K562 (cell line): ENCODE data around the gene COL25A1. TPM values are rescaled to one million over a fixed set of nuclear protein-coding genes. Genes with fewer than 3 reads are reported as not detected.

Experiments
- ATAC-seq: fragments of 200-7000 bp; cut with Tn5 transposase; 3 replicates; pipeline ENCODE4 v1.9.1; 2020; ENCODE audit warnings: moderate library complexity
- BruUV-seq: library from RNA; stranded (reverse); fragments of 400-500 nt; replicated peaks from 2 replicates; lab custom pipeline; 2021; lab: Mats Ljungman, UMichigan
- CTCF ChIA-PET: fragments of 300-600 bp; formaldehyde crosslinking; extraction: SDS; loops from one replicate; lab custom pipeline; 2021; ENCODE audit warnings: low intra/inter-chr PET ratio; lab: Yijun Ruan, JAX
- POLR2A ChIA-PET: fragments of 300-600, 350-650 bp; sonication (Branson Sonifier 250); formaldehyde crosslinking; extraction: SDS; loops from one replicate; lab custom pipeline; 2021; ENCODE audit warnings: antibody characterized with exemption, inconsistent platforms; lab: Yijun Ruan, JAX
- DNase-seq, 4 experiments: peaks; one replicate each; pipeline versions ENCODE4 v3.0.0 to v3.0.0-alpha.2; 2011 to 2018; ENCODE audit warnings: low spot score in 3 of 4, mixed read lengths in 3 of 4; ENCODE audit errors: extremely low read depth in 1 of 4
- FAIRE-seq: peaks from 2 replicates; lab custom pipeline; 2011; peaks lifted over from hg19 to GRCh38; lab: Jason Lieb, UNC
- H2AFZ ChIP-seq: 2 replicates; pipeline ENCODE4 v1.6.0; 2011; ENCODE audit warnings: low read depth, low read length, control low read depth, inconsistent platforms
- H3K27ac ChIP-seq: fragments of 200-600 bp; 3 replicates; pipeline ENCODE4 v1.8.0; 2011; ENCODE audit warnings: low read depth, mild to moderate bottlenecking, control low read depth, inconsistent platforms, low read length, moderate library complexity, mixed read lengths; ENCODE audit errors: extremely low read depth
- H3K27me3 ChIP-seq, 2 experiments: fragments of 300-600 bp in 1 of 2; 2 replicates in 1 of 2; 3 replicates in 1 of 2; pipeline versions ENCODE4 v1.6.0 to v1.8.0; 2011; ENCODE audit warnings: inconsistent platforms in 2 of 2, low read length in 2 of 2, mild to moderate bottlenecking in 1 of 2, mixed read lengths in 1 of 2, moderate library complexity in 1 of 2; ENCODE audit not compliant: control insufficient read depth in 2 of 2, insufficient read depth in 2 of 2
- H3K36me3 ChIP-seq: fragments of 300-600 bp; 3 replicates; pipeline ENCODE4 v1.8.0; 2011; ENCODE audit warnings: mild to moderate bottlenecking, low read length, inconsistent platforms; ENCODE audit not compliant: control insufficient read depth, insufficient read depth
- H3K4me1 ChIP-seq, 2 experiments: fragments of 200-600 bp in 1 of 2; replicated peaks in 1 of 2; 2 replicates in 1 of 2; 3 replicates in 1 of 2; pipeline versions ENCODE4 v1.5.1 to v1.8.0; 2011; ENCODE audit warnings: inconsistent platforms in 2 of 2, low read length in 2 of 2, mild to moderate bottlenecking in 1 of 2, mixed read lengths in 1 of 2, moderate library complexity in 1 of 2; ENCODE audit not compliant: control insufficient read depth in 2 of 2, insufficient read depth in 2 of 2
- H3K4me2 ChIP-seq: 2 replicates; pipeline ENCODE4 v1.6.1; 2011; ENCODE audit warnings: low read length, control low read depth, inconsistent platforms, mixed read lengths; ENCODE audit not compliant: insufficient read depth
- H3K4me3 ChIP-seq: fragments of 200-600 bp; sonication (generic), shearing (Covaris generic); 2 replicates; pipeline ENCODE4 v1.5.1; 2016; ENCODE audit warnings: control low read depth, inconsistent platforms
- H3K79me2 ChIP-seq: fragments of 200-600 bp; 3 replicates; pipeline ENCODE4 v1.8.0; 2011; ENCODE audit warnings: low read length, inconsistent platforms; ENCODE audit not compliant: control insufficient read depth, insufficient read depth
- H3K9ac ChIP-seq, 2 experiments: 2 replicates each; pipeline versions ENCODE4 v1.6.0 to v1.6.1; 2011; ENCODE audit warnings: low read depth in 2 of 2, low read length in 2 of 2, control low read depth in 1 of 2, inconsistent platforms in 1 of 2, mild to moderate bottlenecking in 1 of 2, mixed read lengths in 1 of 2; ENCODE audit not compliant: insufficient read depth in 1 of 2
- H3K9me1 ChIP-seq: one replicate; pipeline ENCODE4 v1.6.0; 2011; ENCODE audit warnings: inconsistent platforms, mild to moderate bottlenecking, low read length, moderate library complexity; ENCODE audit not compliant: control insufficient read depth, insufficient read depth
- H3K9me3 ChIP-seq: replicated peaks from 2 replicates; pipeline ENCODE4 v1.5.1; 2011; ENCODE audit warnings: low read depth, low read length, inconsistent platforms; ENCODE audit not compliant: control insufficient read depth, insufficient read depth
- H4K20me1 ChIP-seq: replicated peaks from 2 replicates; pipeline ENCODE4 v1.6.1; 2011; ENCODE audit warnings: low read length, inconsistent platforms, mixed read lengths; ENCODE audit not compliant: control insufficient read depth, insufficient read depth
- C11orf30 ChIP-seq: fragments of 450-650 bp; IDR thresholded peaks from 2 replicates; pipeline ENCODE4 v1.6.1; 2016; ENCODE audit warnings: low read depth, mild to moderate bottlenecking
- CBFB ChIP-seq: sonication (generic); formaldehyde crosslinking; IDR thresholded peaks from 2 replicates; pipeline ENCODE4 v1.4.0; 2020; ENCODE audit warnings: mild to moderate bottlenecking, missing genetic modification reagents
- CSDE1 ChIP-seq, 2 experiments: fragments of 450-650 bp; IDR thresholded peaks; 2 replicates each; pipeline ENCODE4 v1.6.1; 2016; ENCODE audit warnings: mild to moderate bottlenecking in 1 of 2
- KAT7 ChIP-seq: sonication (generic); formaldehyde crosslinking; IDR thresholded peaks from 2 replicates; pipeline ENCODE4 v1.8.0; 2022; ENCODE audit warnings: missing genetic modification reagents, mild to moderate bottlenecking, borderline replicate concordance
- MAFF ChIP-seq: IDR thresholded peaks from 2 replicates; pipeline ENCODE4 v1.6.1; 2012; ENCODE audit warnings: low read length, improper control_type of control experiment
- MAFG ChIP-seq: fragments of 450-650 bp; conservative IDR thresholded peaks from 2 replicates; pipeline ENCODE4 v1.6.1; 2016; ENCODE audit warnings: missing genetic modification characterization, missing compliant biosample characterization
- MECOM ChIP-seq: fragments of 250-450 bp; sonication (Bioruptor Pico); IDR thresholded peaks from 2 replicates; pipeline ENCODE4 v1.8.0; 2022; ENCODE audit warnings: inconsistent platforms
- NFIX ChIP-seq: fragments of 250-450 bp; sonication (Bioruptor Pico); IDR thresholded peaks from 2 replicates; pipeline ENCODE4 v1.4.0; 2020; ENCODE audit warnings: low read depth, mild to moderate bottlenecking, moderate library complexity
- PHF21A ChIP-seq: fragments of 450-650 bp; IDR thresholded peaks from 2 replicates; pipeline ENCODE4 v1.6.1; 2017; ENCODE audit warnings: low read depth, borderline replicate concordance
- TCF7 ChIP-seq: sonication (generic); IDR thresholded peaks from 2 replicates; pipeline ENCODE4 v1.6.1; 2016; ENCODE audit warnings: antibody characterized with exemption, borderline replicate concordance
- ZBED1 ChIP-seq: IDR thresholded peaks from 2 replicates; pipeline ENCODE4 v1.6.1; 2014
- ZNF584 ChIP-seq: fragments of 200-800 bp; sonication (Bioruptor generic); IDR thresholded peaks from 2 replicates; pipeline ENCODE4 v1.6.1; 2016; ENCODE audit warnings: low read depth, mild to moderate bottlenecking, missing genetic modification characterization, missing compliant biosample characterization
- WGBS: fragments of 100-300 bp; shearing (Covaris generic); methylation state at CpG from one replicate; pipeline ENCODE4 v1.1.6; 2016; ENCODE audit warnings: low coverage, mixed read lengths; ENCODE audit not compliant: insufficient coverage; ENCODE audit errors: missing lambda C conversion rate; 5-methylcytosine and 5-hydroxymethylcytosine counted together
- in situ Hi-C: fragments of 300-500 bp; cut with MboI; formaldehyde crosslinking; loops from 4 replicates; pipeline ENCODE4 v1.15.0; 2018; ENCODE audit warnings: inconsistent platforms, mixed read lengths
- intact Hi-C: fragments of 100-400 bp; cut with micrococcal nuclease; formaldehyde crosslinking; loops from 2 replicates; pipeline ENCODE4 v1.14.2; 2022
- polyA plus RNA-seq, 8 experiments: library from polyadenylated mRNA; depleted of rRNA in 4 of 8; stranded (reverse) in 5 of 8; unstranded in 3 of 8; fragments of >200 nt; fragmentation: Nextera tagmentation in 2 of 8; fragmentation: Illumina TruSeq in 1 of 8; extraction: Ambion mirVana in 2 of 8; extraction: Trizol in 1 of 8; gene quantifications; 2 replicates each; pipeline versions ENCODE4 v1.2.1 to v1.2.3, GENCODE V29; 2011 to 2014; ENCODE audit warnings: inconsistent platforms in 1 of 8, missing spikeins in 1 of 8
- total RNA-seq, 7 experiments: library from RNA; depleted of rRNA in 6 of 7; stranded (reverse); fragments of >200 nt in 6 of 7; fragmentation: Illumina TruSeq in 2 of 7; extraction: Trizol in 2 of 7; gene quantifications; 2 replicates each; pipeline versions ENCODE4 v1.2.1 to v1.2.3, GENCODE V29; 2011 to 2021; ENCODE audit warnings: low replicate concordance in 1 of 7
- TF ChIP-seq, protein P1 (sequence below): fragments of 450-650 bp; IDR thresholded peaks from 2 replicates; pipeline ENCODE4 v1.6.1; 2016; ENCODE audit warnings: borderline replicate concordance
- TF ChIP-seq, protein P2 (sequence below): fragments of 250-450 bp; sonication (Bioruptor Pico); IDR thresholded peaks from 2 replicates; pipeline ENCODE4 v1.9.0; 2021; ENCODE audit warnings: mild to moderate bottlenecking
- TF ChIP-seq, protein P3 (sequence below): sonication (generic); formaldehyde crosslinking; IDR thresholded peaks from 2 replicates; pipeline ENCODE4 v1.8.0; 2023; ENCODE audit warnings: mild to moderate bottlenecking, missing genetic modification reagents
- TF ChIP-seq, protein P4 (sequence below): fragments of 450-650 bp; formaldehyde crosslinking; IDR thresholded peaks from 2 replicates; pipeline ENCODE4 v1.4.0; 2020; ENCODE audit warnings: mild to moderate bottlenecking, moderate library complexity

The COL25A1 gene
- total and polyA plus RNA-seq, 9 of the 15 experiments (the other 6 are each of a cell fraction or from before 2014, with no cell fraction given): 0.03 to 0.62 (median 0.27) TPM

DNA sequence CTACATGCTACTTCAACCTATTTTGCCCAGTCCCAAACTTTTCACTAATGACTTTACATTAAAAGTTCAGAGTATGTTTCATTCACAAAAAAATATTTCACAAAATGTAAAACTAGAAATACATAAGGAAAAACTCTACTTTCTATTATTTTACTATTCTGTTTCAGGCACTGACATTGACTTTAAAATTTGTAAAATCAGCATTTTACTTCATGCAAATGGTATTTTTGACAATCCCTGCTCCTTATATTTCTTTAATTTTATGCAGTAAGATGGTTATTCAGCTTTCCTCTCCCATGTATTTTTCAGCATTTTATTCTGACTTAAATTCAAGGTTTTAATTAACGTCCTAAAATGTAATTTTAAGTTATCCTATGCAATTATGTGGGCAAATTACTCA, 178.5 kb downstream of the COL25A1 start (continued):
- TF ChIP-seq, protein P1, sequence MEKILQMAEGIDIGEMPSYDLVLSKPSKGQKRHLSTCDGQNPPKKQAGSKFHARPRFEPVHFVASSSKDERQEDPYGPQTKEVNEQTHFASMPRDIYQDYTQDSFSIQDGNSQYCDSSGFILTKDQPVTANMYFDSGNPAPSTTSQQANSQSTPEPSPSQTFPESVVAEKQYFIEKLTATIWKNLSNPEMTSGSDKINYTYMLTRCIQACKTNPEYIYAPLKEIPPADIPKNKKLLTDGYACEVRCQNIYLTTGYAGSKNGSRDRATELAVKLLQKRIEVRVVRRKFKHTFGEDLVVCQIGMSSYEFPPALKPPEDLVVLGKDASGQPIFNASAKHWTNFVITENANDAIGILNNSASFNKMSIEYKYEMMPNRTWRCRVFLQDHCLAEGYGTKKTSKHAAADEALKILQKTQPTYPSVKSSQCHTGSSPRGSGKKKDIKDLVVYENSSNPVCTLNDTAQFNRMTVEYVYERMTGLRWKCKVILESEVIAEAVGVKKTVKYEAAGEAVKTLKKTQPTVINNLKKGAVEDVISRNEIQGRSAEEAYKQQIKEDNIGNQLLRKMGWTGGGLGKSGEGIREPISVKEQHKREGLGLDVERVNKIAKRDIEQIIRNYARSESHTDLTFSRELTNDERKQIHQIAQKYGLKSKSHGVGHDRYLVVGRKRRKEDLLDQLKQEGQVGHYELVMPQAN: no peak
- TF ChIP-seq TCF7: no peak
- no peak for TF ChIP-seq CBFB (CRISPR knock-in tag)
- no peak for TF ChIP-seq MECOM
- no peak for TF ChIP-seq CSDE1 (IDR thresholded peaks at IDR 0.05)
- TF ChIP-seq KAT7: no peak
- TF ChIP-seq, protein P2, sequence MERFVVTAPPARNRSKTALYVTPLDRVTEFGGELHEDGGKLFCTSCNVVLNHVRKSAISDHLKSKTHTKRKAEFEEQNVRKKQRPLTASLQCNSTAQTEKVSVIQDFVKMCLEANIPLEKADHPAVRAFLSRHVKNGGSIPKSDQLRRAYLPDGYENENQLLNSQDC (CRISPR knock-in tag): no peak
- TF ChIP-seq ZBED1: no peak
- TF ChIP-seq C11orf30: peak; percentile 89

DNA sequence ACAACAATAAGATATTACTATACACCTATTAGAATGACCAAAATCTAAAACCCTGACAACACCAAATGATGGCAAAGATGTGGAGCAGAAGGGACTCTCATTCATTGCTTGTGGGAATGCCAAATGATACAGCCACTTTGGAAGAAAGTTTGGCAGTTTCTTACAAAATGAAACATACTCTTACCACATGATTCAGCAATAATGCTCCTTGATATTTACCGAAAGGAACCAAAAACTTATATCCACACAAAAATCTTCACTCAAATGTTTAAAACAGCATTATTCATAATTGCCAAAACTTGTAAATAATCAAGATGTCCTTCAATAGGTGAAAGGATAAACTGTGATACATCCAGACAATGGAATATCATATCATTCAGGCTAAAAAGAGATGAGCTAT, 180.9 kb downstream of the COL25A1 start:
- Histone ChIP-seq H3K27me3 (no peaks in the 10 kb centered on the region), H3K4me2 (no peak overlapping the region), H3K9me3 (no peaks in the 10 kb centered on the region), H3K79me2 (no peaks in the 10 kb centered on the region), H3K9ac (no peak overlapping the region), H2AFZ (peak overlapping the region; percentile 46), H3K4me3 (no peak overlapping the region), H3K36me3 (no peaks in the 10 kb centered on the region), H3K4me1 (peaks cover 0 to 6% of the 10 kb centered on the region in 2 experiments; a peak in 1 of 5 replicates), H3K27ac (no peak overlapping the region), H4K20me1 (no peaks in the 10 kb centered on the region), H3K9me1 (no peaks in the 10 kb centered on the region)
- DNase-seq (no peak), FAIRE-seq (no peak), ATAC-seq (no peak)
- no TSS peak for BruUV-seq
- 45% methylated on average over 1 of the region's 1 CpG for WGBS
- in situ Hi-C loops: no loop called here
- intact Hi-C loops: no loop called here
- POLR2A ChIA-PET: interaction anchor here (0.9 kb wide), 1 partner anchor 16 kb away, joined by 3 read pairs; no protein-coding TSS in a partner anchor
- CTCF ChIA-PET: no interaction called here
- TF ChIP-seq NFIX (CRISPR knock-in tag) (no peak), MAFG (peak; percentile 78), ZNF584 (CRISPR knock-in tag) (no peak), MAFF (peak; percentile 51), PHF21A (no peak), C11orf30 (peak; percentile 76)
- TF ChIP-seq, protein P3, sequence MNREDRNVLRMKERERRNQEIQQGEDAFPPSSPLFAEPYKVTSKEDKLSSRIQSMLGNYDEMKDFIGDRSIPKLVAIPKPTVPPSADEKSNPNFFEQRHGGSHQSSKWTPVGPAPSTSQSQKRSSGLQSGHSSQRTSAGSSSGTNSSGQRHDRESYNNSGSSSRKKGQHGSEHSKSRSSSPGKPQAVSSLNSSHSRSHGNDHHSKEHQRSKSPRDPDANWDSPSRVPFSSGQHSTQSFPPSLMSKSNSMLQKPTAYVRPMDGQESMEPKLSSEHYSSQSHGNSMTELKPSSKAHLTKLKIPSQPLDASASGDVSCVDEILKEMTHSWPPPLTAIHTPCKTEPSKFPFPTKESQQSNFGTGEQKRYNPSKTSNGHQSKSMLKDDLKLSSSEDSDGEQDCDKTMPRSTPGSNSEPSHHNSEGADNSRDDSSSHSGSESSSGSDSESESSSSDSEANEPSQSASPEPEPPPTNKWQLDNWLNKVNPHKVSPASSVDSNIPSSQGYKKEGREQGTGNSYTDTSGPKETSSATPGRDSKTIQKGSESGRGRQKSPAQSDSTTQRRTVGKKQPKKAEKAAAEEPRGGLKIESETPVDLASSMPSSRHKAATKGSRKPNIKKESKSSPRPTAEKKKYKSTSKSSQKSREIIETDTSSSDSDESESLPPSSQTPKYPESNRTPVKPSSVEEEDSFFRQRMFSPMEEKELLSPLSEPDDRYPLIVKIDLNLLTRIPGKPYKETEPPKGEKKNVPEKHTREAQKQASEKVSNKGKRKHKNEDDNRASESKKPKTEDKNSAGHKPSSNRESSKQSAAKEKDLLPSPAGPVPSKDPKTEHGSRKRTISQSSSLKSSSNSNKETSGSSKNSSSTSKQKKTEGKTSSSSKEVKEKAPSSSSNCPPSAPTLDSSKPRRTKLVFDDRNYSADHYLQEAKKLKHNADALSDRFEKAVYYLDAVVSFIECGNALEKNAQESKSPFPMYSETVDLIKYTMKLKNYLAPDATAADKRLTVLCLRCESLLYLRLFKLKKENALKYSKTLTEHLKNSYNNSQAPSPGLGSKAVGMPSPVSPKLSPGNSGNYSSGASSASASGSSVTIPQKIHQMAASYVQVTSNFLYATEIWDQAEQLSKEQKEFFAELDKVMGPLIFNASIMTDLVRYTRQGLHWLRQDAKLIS (CRISPR knock-in tag): no peak
- TF ChIP-seq, protein P4, sequence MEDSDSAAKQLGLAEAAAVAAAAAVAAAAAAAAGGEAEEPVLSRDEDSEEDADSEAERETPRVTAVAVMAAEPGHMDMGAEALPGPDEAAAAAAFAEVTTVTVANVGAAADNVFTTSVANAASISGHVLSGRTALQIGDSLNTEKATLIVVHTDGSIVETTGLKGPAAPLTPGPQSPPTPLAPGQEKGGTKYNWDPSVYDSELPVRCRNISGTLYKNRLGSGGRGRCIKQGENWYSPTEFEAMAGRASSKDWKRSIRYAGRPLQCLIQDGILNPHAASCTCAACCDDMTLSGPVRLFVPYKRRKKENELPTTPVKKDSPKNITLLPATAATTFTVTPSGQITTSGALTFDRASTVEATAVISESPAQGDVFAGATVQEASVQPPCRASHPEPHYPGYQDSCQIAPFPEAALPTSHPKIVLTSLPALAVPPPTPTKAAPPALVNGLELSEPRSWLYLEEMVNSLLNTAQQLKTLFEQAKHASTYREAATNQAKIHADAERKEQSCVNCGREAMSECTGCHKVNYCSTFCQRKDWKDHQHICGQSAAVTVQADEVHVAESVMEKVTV (CRISPR knock-in tag): no peak
